NCI-H2107 treated with DMSO at 0.1 percent for 48 hours (cell line): ENCODE data around the gene DPF1.
"Not testable (repeated sequence)": the region's sequence is repeated elsewhere in the genome, so short reads cannot be mapped to it uniquely, and the experiment has no call there.

Experiments used
- DNase-seq: peaks from one replicate; lab custom pipeline; 2025; ENCODE audit not compliant: unreplicated experiment; lab: John Stamatoyannopoulos, UW

The DPF1 gene

DNA sequence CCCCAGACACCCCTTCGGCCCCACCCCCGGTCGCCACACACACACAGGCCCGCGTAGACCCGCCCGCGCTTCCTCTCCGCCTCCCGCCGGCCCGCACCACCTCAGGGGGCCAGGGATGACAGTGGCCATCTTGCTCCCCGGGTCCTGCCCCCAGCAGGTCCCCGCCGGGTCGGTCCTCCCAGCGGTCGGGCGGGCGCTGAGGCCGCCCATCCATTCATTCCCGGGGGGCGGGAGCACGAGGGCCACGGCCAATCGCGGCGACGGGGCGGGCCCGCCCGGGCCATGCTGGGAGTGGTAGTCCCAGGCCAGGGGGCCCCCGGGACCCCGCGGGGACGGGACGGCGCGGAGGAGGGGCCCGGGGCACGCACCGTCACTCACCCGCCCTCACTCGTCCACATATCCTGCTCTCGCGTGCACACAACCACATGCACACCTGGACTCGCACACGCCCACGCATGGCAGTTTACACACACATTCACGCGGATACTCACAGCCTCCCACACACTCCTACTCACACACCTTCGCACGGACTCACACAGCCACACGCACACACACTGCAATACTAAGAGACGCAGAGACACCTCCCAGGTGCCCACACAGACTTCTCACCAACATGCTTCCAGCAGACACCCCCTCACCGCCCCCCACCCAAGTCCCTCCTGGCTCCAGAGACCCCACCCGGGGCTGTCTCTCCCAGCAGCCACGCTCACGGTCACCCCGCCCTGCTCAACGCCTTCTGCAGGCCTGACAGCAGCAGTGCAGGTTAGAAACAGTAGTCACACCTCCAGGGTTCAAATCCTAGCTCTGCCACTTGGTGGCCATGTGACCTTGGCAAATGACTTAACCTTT lies at the start of gene DPF1:
TSS of gene DPF1 (minus strand) at position 209 of the 849 bp plus-strand sequence. CDS start at position 129, 80 bp downstream.
- DNase-seq = no peak

GRCh38 chr19:38273499-38273898 lies 49.5 kb upstream of the DPF1 start:
- DNase-seq = no peak

- DNase-seq = no peak
Observed at GRCh38 chr19:38270587-38271167, 46.7 kb upstream of the DPF1 start.

DNA sequence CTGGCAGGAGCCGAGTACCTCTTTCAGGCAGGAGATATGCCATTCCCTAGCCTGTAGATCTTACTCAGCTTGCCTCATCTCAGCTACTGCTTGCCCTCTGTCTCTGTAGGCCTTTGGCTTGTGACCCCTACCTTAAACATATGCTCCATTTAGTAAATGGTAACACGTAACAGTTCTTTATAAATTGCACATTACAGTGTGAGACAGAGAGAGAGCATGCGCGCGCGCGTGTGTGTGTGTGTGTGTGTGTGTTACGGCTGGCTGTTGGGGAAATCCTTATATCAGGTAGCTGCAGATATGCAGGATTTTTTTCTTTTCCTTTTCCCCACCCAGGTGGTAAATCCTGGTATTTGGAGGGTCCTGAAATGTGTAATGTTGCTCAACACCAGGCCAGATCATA lies 44.5 kb upstream of the DPF1 start:
- DNase-seq = no peak

- DNase-seq = no peak
Observed at GRCh38 chr19:38267761-38268483, 43.9 kb upstream of the DPF1 start.

DNA sequence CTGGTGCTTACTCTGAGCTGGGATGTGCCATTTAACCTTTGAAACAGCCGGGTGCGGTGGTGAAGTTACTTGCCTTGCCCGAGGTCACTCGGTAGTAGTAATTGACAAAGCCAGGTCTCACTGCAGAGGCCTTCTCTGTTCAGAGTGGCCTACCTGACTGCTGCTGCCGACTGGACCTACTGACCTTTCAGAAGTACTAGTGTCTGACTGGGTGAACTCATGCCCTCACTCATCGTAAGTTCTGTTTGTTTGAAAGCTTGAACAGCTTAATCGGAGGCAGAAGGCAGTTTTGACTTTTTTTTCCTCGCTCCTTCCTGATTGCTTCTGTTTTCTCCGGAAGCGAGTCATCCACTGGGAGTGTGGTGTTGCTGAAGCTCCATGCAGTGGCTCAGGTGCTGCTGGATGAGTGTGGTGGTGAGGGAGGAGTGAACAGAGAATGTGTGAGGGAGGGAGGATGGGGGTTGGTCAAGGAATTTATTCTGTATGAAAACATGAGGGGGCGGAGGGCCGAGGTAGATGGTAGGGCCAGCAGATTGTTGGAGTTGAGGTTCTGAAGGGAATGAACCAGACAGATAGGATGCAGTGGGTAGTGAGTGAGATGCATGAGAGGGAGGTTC lies 43.1 kb upstream of the DPF1 start:
- DNase-seq = no peak

GRCh38 chr19:38265921-38266429 lies 42.0 kb upstream of the DPF1 start:
- peak; percentile 42 for DNase-seq

DNA sequence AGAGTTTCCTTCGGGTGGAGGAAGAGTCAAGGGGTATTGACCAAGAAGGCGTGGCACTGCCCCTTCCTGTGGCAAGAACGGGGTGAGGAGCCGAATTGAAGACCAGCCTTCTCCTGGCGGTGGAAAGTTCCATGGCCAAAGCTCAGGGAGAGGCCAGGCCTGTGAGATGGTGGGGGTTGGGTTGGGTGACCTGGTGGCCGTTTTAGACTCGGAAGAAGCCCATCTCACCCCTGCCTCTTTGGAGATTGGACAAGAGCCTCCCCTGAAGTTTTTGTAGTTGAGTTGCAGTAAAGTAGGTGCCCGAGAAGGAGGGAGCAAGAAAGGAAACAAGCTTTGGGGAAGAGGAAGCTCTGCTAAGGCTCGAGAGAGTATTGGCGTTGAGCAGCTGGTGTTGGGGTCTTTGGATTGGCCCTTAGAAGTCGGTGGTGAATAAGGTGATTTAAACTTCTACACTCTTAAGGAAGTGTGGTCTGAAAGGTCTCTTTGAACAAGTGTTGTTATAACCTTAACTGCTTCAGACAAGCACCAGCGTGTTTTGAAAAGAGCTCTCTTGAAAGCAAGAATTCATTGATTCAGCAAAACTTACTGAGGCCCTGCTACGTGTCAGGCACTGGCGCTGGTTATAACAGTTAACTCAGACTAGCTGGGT lies 41.3 kb upstream of the DPF1 start:
- no peak for DNase-seq

DNA sequence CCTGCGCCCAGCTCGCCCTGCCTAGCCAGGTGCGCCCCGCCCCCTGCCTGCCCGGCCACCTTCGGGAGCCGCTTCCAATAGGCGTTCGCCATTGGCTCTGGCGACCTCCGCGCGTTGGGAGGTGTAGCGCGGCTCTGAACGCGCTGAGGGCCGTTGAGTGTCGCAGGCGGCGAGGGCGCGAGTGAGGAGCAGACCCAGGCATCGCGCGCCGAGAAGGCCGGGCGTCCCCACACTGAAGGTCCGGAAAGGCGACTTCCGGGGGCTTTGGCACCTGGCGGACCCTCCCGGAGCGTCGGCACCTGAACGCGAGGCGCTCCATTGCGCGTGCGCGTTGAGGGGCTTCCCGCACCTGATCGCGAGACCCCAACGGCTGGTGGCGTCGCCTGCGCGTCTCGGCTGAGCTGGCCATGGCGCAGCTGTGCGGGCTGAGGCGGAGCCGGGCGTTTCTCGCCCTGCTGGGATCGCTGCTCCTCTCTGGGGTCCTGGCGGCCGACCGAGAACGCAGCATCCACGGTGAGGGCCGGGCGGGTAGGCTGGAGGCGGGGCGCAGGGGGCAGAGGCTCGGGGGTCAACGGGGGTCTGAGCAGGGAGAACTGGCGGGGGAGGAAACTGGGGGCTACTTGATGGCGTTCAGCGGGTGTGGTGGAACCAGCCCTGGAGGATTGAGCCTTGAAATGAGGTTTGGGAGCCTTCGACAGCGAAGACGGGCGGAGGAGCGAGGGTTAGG lies 40.6 kb upstream of the DPF1 start, which contains the start of gene SPINT2:
TSS of gene SPINT2 (plus strand) at position 88 of the 727 bp plus-strand sequence. CDS start at position 408, 320 bp downstream.
- no peak for DNase-seq

DNA sequence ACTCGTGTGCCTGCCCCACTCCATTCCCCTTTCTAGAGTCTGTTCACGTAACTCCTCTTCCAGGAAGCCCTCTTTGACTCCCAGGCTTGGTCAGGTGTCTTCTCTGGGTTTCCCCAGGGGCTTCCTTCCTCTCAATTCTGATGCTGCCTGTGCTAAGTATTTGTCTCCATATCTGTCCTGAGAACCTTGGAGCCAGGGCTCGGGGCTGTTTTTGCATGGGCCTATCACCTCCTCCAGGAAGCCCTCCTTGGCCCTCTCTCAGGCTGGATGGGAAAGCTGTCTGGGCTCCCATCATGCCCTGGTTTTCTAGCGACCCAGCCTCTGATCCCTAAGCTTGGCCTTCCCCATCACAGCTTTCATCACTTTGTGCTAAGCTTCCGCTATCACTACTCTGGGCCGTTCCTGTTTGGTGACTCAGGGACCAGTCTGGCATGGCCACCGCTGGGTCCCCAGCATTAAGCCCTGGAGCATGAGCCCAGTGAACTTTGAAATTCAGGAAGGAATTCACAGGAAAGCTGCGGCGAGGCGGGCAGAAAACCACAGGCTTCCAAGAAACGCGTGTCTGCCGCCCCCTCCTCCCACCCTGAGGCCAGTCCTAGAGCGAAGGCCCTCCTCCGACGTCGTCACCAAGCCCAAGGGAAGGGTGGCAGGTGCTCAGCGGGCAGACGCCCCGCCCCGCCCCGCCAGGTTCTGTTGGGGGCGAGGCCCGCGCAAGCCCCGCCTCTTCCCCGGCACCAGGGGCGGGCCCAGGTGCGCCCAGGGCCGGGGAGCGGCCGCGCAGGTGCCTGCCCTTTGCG lies 39.9 kb upstream of the DPF1 start:
- peak; percentile 95 for DNase-seq

GRCh38 chr19:38262585-38263268 lies 38.7 kb upstream of the DPF1 start:
- no peak for DNase-seq

DNA sequence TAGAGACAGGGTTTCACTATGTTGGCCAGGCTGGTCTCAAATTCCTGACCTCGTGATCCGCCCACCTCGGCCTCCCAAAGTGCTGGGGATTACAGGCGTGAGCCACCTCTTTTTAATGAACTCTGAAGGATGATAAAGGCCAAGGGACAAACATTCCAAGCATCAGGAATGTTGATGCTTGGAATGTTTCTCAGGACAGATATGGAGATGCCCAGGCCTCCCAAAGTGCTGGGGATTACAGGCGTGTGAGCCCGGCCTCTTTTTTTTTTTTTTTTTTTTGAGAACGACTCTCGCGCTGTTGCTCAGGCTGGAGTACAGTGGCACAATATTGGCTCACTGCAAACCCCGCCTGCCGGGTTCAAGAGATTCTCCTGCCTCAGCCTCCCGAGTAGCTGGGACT lies 37.9 kb upstream of the DPF1 start:
- not testable (repeated sequence) for DNase-seq

DNA sequence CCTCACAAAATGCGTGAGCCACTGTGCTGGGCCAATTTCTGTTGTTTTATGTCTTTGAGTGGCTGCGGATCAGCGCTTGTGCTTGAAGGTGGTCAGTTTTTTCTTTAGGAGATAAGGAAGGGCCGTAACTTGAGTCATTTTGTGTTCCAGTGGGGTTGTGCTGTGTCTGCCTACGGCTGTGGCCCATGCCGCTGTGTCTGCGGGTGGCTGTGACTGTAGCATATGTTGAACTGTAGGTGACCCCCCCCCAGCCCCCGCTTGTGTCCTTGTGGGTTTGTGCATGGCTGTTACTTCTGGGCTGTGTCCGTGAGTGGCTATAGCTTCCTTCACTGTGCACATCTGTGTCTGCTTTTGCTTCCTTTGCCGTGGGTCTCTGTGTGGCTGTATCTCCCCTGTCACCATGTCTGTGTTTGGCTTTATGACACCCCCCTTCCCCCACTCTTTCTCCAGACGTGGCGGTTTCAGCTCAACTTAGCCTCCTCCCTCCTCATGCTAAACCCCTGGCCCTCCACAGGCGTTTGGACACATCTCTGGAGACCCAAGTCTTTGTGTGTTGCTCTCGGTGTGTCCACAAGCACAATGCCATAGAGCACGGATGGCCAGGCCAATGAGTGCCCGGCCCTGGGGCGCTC lies 31.5 kb upstream of the DPF1 start:
- DNase-seq = no peak

GRCh38 chr19:38253788-38254187 lies 29.8 kb upstream of the DPF1 start:
- DNase-seq = no peak

DNA sequence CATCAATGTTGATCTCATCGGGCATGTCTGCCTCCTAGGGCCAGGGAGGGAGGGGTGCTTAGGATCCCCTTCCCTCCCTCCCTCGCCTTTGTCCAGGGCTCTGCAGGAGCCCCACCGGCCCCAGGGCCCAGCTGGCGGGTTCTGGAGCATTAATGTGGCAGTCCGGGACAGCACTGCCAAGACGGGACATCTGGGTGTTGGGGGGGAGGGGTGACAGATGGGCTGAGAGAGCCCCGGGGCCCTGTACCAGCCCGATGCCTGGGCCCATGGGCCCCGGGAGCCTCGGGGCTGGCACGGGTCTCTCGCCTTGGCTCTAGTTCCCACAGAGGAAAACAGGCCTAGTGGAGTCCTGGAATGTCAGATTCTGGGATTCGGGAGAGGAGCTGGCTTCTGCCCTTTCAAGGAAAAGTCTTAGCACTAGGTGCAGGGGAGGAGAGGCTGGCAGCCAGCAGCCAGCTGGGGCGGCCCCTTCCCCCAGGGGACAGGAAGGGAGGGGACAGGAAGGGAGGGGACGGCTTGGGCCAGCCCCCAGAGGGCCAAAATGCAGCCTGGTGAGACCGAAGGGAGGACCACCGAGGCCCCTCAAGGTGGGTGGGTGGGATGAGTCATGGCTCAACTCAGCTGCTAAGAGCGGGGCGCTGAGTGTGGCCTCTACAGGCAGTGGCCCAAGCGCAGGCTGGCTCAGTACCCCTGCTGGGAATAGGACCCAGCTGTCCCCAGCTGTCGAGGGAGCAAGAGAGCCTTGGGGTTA lies 29.1 kb upstream of the DPF1 start:
- no peak for DNase-seq

DNA sequence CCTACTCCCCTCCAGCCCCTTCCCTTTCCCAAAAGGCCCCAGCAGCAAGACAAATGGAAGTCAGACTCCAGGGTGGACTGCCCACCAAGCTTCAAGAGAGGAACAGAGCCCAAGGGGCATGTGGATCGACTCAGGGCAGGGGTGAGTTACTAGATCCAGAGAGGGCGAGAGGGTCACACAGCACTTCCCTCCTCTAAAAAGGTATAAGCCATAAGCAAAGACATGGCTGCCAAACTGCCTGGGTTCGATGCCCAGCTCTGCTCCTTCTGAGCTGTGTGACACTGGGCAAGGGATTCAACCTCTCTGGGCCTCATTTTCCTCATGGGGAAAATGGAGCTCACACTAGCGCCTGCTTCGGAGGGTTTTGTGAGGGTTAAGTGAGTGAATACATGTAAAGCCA lies 28.4 kb upstream of the DPF1 start:
- DNase-seq = no peak

GRCh38 chr19:38251564-38252051 lies 27.6 kb upstream of the DPF1 start:
- no peak for DNase-seq
